Measurements from ENCODE around the gene STS. TPM values are rescaled to one million over a fixed set of nuclear protein-coding genes. Genes with fewer than 3 reads are reported as not detected.

Gene STS
- total and polyA plus RNA-seq, 12 donors = 1.2 to 7.9 (median 5.6) TPM

DNA sequence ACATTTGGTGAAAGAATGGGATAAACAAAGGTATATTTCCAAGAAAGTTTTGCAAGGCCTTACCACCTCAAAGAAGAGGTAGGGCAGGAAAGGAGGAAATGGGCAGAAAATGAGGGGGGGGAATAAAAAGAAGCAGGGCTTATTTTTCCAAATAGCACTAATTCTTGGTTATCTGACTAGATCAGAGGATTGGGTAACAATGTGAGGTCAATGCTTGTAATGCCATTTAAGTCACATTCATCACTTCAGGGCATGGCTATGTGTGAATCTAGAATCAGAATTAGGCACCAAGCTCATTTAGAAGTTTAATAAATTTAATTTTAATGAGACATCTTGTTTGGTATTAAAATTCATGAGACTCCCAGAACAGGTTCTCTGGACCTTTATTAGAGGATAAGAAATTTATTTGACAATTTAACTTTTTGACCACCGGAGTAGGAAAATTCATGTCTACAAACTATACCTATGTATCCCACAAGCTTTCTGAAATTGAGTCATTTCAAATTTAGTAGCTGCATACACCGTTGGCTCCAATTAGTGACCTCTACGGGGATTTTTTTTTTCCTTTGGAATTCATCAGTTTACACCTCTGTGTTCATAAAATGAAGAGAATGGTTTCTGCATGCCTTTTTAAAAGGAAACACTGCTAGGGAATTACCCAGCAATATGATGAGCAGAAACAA is 1.4 kb upstream of the STS start:
- no peak for ATAC-seq
- 74 to 95% methylated on average over 3 of the region's 3 CpGs for WGBS, 2 donors
- Histone ChIP-seq H3K4me3 (no peak overlapping the region), H3K36me3 (no peaks in the 10 kb centered on the region), H3K27me3 (no peaks in the 10 kb centered on the region), H3K27ac (peak overlapping the region in 1 of 10 donors; percentile 21), H3K9me3 (no peaks in the 10 kb centered on the region), H3K4me1 (peaks cover 0 to 31% (median 8%) of the 10 kb centered on the region in 9 donors)
- TF ChIP-seq, protein P1, sequence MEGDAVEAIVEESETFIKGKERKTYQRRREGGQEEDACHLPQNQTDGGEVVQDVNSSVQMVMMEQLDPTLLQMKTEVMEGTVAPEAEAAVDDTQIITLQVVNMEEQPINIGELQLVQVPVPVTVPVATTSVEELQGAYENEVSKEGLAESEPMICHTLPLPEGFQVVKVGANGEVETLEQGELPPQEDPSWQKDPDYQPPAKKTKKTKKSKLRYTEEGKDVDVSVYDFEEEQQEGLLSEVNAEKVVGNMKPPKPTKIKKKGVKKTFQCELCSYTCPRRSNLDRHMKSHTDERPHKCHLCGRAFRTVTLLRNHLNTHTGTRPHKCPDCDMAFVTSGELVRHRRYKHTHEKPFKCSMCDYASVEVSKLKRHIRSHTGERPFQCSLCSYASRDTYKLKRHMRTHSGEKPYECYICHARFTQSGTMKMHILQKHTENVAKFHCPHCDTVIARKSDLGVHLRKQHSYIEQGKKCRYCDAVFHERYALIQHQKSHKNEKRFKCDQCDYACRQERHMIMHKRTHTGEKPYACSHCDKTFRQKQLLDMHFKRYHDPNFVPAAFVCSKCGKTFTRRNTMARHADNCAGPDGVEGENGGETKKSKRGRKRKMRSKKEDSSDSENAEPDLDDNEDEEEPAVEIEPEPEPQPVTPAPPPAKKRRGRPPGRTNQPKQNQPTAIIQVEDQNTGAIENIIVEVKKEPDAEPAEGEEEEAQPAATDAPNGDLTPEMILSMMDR (IDR thresholded peaks at IDR 0.05) = no peak
- intact Hi-C loops (cut with DNase I) = loop anchor here in 1 of 10 donors (10.0 kb wide), 1 partner anchor 779 kb away; the partner anchor contains the start of gene PNPLA4
- DNase-seq = no peak

GRCh38 chrX:7146703-7147412 is 654 bp upstream of the STS start:
- Histone ChIP-seq H3K27me3 (no peaks in the 10 kb centered on the region), H3K27ac (peak overlapping the region in 9 of 10 donors; percentile 77 to 97 (median 93)), H3K9me3 (no peaks in the 10 kb centered on the region), H3K36me3 (no peaks in the 10 kb centered on the region), H3K4me3 (peak overlapping the region; percentile 67 to 91 (median 76)), H3K4me1 (peaks cover 0 to 31% (median 8%) of the 10 kb centered on the region in 9 donors)
- intact Hi-C loops (cut with DNase I) = loop anchor here in 1 of 10 donors (10.0 kb wide), 1 partner anchor 778 kb away; the partner anchor contains the start of gene PNPLA4
- DNase-seq (peak in 1 of 2 donors; percentile 4), ATAC-seq (peak in 3 of 8 donors; percentile 4 to 25 (median 16))
- 15 to 18% methylated on average over 13 of the region's 13 CpGs for WGBS, 2 donors
- TF ChIP-seq, protein P1 (IDR thresholded peaks at IDR 0.05) = no peak

DNA sequence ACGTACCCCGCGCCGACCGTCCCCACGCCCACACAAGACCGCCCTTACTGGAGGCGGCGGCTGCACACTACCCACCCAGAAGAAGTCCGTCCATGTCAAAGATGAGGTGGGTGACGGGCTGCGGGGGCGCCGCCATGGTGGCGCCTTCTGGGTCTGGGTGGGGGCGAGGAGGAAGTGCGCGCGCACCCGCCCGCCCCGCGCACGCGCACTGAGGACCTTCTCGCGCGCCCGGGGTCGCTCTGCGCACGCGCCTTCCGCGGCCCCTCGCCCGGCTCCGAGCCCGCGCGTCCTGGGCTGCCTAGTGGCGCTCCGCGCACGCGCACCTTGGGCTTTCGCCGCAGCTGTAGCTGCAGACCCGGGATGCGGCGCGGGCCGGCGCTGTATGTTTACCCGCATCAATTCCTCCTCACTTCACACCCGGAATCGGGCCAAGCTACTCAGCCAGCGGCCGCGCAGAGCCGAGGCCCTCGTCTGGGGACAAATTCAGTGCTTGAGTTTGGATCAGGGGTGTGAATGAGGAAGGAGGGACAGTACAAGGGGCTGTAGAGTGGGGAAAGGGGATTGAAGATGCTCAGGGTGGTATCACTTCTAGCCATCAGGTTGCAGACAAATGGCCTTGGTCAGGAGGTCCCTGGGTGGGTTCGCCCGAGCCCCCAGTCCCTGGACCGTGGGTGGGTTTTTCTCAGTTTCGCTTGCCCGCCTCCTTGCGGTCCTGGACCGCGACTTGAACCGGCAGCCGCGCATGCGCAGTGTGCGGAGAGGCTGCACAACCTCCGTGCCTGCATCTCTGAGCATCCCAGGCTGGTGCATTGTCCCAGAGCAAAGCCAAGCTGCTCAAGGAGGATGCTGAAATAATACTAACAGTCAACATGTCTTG is 704 bp downstream of the STS start, which contains the start of gene PUDP:
TSS of gene PUDP (minus strand) at position 176 of the 877 bp plus-strand sequence. CDS start at position 136, 40 bp downstream.
- Histone ChIP-seq H3K9me3 (no peaks in the 10 kb centered on the region), H3K27me3 (no peaks in the 10 kb centered on the region), H3K4me1 (peaks cover 0 to 31% (median 8%) of the 10 kb centered on the region in 9 donors), H3K36me3 (no peaks in the 10 kb centered on the region), H3K4me3 (peak within 1 kb of the TSS; percentile 67 to 91 (median 76)), H3K27ac (peak within 1 kb of the TSS; percentile 77 to 97 (median 92))
- TF ChIP-seq, protein P1 (IDR thresholded peaks at IDR 0.05) = peak in 7 of 9 donors; percentile 3 to 61 (median 30)
- 0% methylated on average over 33 to 76 of the region's 76 CpGs for WGBS, 2 donors
- ATAC-seq (peak; percentile 96 to 99 (median 97)), DNase-seq (peak; percentile 73 to 87)
- intact Hi-C loops (cut with DNase I) = loop anchor here in 1 of 10 donors (10.0 kb wide), 1 partner anchor 777 kb away; the partner anchor contains the start of gene PNPLA4

All from heart right ventricle (tissue), 16 donors.